HEK293 (cell line): ENCODE measurements around the gene CASP12.

ENCODE experiments used
- SP2 ChIP-seq: fragments of 450-650 bp; formaldehyde crosslinking; IDR thresholded peaks from 2 replicates; pipeline ENCODE4 v1.5.1; 2016; ENCODE audit warnings: missing biosample characterization, missing genetic modification characterization
- ZBTB1 ChIP-seq: fragments of 450-650 bp; formaldehyde crosslinking; IDR thresholded peaks from 2 replicates; pipeline ENCODE4 v1.5.1; 2016; ENCODE audit warnings: missing biosample characterization, missing genetic modification characterization
- ZNF24 ChIP-seq: fragments of 450-650 bp; formaldehyde crosslinking; IDR thresholded peaks from 2 replicates; pipeline ENCODE4 v1.5.1; 2016; ENCODE audit warnings: missing biosample characterization, missing genetic modification characterization
- ZNF248 ChIP-seq: fragments of 450-650 bp; formaldehyde crosslinking; IDR thresholded peaks from 2 replicates; pipeline ENCODE4 v1.5.1; 2017; ENCODE audit warnings: missing biosample characterization, missing genetic modification characterization
- ZNF585B ChIP-seq: fragments of 450-650 bp; formaldehyde crosslinking; IDR thresholded peaks from 2 replicates; pipeline ENCODE4 v1.5.1; 2016; ENCODE audit warnings: missing biosample characterization, missing genetic modification characterization
- ZNF791 ChIP-seq: fragments of 450-650 bp; formaldehyde crosslinking; IDR thresholded peaks from 2 replicates; pipeline ENCODE4 v1.5.1; 2016; ENCODE audit warnings: missing biosample characterization, missing genetic modification characterization
- TF ChIP-seq, protein P1 (sequence below): fragments of 450-650 bp; formaldehyde crosslinking; IDR thresholded peaks from 2 replicates; pipeline ENCODE4 v1.5.1; 2016; ENCODE audit warnings: missing biosample characterization, missing genetic modification characterization
- TF ChIP-seq, protein P2 (sequence below): fragments of 450-650 bp; formaldehyde crosslinking; IDR thresholded peaks from 2 replicates; pipeline ENCODE4 v1.5.1; 2016; ENCODE audit warnings: missing biosample characterization, missing genetic modification characterization
- TF ChIP-seq, protein P3 (sequence below): fragments of 450-650 bp; formaldehyde crosslinking; IDR thresholded peaks from 2 replicates; pipeline ENCODE4 v1.5.1; 2016; ENCODE audit warnings: missing biosample characterization, missing genetic modification characterization

DNA sequence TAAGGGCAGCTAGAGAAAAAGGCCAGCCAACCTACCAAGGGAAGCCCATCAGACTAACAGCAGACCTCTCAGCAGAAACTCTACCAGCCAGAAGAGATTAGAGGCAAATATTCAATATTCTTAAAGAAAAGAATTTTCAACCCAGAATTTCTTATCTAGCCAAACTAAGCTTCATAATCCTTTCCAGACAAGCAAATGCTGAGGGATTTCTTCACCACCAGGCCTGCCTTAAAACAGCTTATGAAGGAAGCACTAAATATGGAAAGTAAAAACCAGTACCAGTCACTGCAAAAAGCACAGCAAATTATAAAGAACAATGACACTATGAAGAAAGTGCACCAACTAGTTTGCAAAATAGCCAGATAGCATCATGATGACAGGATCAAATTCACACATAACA is 30.6 kb upstream of the CASP12 start:
- TF ChIP-seq, protein P1, sequence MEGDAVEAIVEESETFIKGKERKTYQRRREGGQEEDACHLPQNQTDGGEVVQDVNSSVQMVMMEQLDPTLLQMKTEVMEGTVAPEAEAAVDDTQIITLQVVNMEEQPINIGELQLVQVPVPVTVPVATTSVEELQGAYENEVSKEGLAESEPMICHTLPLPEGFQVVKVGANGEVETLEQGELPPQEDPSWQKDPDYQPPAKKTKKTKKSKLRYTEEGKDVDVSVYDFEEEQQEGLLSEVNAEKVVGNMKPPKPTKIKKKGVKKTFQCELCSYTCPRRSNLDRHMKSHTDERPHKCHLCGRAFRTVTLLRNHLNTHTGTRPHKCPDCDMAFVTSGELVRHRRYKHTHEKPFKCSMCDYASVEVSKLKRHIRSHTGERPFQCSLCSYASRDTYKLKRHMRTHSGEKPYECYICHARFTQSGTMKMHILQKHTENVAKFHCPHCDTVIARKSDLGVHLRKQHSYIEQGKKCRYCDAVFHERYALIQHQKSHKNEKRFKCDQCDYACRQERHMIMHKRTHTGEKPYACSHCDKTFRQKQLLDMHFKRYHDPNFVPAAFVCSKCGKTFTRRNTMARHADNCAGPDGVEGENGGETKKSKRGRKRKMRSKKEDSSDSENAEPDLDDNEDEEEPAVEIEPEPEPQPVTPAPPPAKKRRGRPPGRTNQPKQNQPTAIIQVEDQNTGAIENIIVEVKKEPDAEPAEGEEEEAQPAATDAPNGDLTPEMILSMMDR (tag by site-specific recombination), result no peak
- TF ChIP-seq ZNF24 (no peak), ZNF248 (tag by site-specific recombination) (no peak), SP2 (tag by site-specific recombination) (no peak), ZNF585B (tag by site-specific recombination) (no peak), ZNF791 (tag by site-specific recombination) (no peak), ZBTB1 (tag by site-specific recombination) (no peak)
- TF ChIP-seq, protein P2, sequence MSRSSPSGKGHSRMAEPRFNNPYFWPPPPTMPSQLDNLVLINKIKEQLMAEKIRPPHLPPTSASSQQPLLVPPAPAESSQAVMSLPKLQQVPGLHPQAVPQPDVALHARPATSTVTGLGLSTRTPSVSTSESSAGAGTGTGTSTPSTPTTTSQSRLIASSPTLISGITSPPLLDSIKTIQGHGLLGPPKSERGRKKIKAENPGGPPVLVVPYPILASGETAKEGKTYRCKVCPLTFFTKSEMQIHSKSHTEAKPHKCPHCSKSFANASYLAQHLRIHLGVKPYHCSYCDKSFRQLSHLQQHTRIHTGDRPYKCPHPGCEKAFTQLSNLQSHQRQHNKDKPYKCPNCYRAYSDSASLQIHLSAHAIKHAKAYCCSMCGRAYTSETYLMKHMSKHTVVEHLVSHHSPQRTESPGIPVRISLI, result no peak
- TF ChIP-seq, protein P3, sequence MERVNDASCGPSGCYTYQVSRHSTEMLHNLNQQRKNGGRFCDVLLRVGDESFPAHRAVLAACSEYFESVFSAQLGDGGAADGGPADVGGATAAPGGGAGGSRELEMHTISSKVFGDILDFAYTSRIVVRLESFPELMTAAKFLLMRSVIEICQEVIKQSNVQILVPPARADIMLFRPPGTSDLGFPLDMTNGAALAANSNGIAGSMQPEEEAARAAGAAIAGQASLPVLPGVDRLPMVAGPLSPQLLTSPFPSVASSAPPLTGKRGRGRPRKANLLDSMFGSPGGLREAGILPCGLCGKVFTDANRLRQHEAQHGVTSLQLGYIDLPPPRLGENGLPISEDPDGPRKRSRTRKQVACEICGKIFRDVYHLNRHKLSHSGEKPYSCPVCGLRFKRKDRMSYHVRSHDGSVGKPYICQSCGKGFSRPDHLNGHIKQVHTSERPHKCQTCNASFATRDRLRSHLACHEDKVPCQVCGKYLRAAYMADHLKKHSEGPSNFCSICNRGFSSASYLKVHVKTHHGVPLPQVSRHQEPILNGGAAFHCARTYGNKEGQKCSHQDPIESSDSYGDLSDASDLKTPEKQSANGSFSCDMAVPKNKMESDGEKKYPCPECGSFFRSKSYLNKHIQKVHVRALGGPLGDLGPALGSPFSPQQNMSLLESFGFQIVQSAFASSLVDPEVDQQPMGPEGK (tag by site-specific recombination), result no peak
